ENCODE measurements around the gene PLCL1. TPM values are rescaled to one million over a fixed set of nuclear protein-coding genes. Genes with fewer than 3 reads are reported as not detected.

The PLCL1 gene
- polyA plus RNA-seq, 3 donors: 17.8 to 20.9 (median 19.4) TPM

Other genes with a start within 250 kb of the PLCL1 start
- 10 to 100 TPM; 19.2 to 24.8 (median 21.4) TPM for gene RFTN2, start 129.0 kb upstream of the PLCL1 start, polyA plus RNA-seq (ENCODE audit: insufficient read length in 3 of 3)
- gene MARS2, start 99.2 kb upstream of the PLCL1 start, polyA plus RNA-seq (ENCODE audit: insufficient read length in 3 of 3): 1 to 10 TPM; 7.1 to 8.1 (median 7.9) TPM
- gene BOLL, start 19.3 kb upstream of the PLCL1 start, polyA plus RNA-seq (ENCODE audit: insufficient read length in 3 of 3): under 1 TPM in 2 of 3 donors, not detected in 1; 0.07 to 0.08 TPM